Stimulated activated CD8-positive, alpha-beta memory T cell treated with anti-CD3 and anti-CD28 coated beads, Interleukin-4, amount 100 ng/mL, for 1 hour (primary cell): ENCODE data around the gene PELI2.

ENCODE experiments used
- DNase-seq, 2 donors: peaks; one replicate each; pipeline ENCODE4 v3.0.0-alpha.2; 2020; ENCODE audit warnings: low read depth in 2 of 2, low spot score in 1 of 2

PELI2 gene

DNA sequence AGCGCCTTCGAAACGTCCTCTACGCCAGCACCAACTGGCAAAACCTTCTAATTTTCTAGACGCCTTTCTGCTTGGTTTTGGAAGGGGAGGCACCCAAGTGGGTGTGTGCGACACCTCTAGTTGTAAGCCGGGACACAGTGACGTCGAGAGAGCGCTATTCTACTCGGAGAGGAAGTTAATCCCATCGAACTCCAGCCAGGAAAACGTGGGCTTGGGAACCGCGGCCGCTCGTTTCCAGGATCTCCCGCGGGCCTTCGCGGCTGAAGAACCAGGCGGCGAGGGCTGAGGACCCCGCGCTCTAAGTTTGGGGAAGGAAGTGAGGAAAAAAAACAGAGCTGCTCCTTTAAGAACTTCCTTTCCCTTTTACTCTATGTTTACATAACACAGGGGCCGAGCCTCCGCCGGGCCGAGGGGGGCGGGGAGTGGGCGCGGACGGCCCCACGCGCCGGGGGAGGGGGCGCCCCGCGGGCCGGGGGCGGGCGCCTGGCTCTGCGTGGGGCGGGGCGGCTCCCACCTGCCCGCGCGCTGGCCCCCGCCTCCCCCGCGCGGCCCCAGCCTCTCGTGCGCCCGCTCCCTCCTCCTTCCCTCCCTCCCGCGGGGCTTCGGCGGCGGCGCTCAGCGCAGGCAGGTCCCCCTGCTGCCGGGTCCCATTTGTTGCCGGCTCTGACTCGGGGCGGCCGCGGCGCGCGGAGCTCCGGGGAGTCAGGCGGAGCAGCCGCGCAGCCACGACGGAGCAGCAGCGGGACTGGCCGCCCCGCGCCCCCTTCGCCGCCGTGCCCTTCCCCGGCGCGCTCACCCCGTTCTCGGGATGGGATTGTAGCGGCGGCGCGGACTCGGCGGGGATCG lies at the start of gene PELI2:
Gene PELI2, plus strand, starts transcription at position 647 of the 846 bp plus-strand sequence. CDS start 250 bp downstream, outside the sequence.
- DNase-seq: peak; percentile 53 to 57

DNA sequence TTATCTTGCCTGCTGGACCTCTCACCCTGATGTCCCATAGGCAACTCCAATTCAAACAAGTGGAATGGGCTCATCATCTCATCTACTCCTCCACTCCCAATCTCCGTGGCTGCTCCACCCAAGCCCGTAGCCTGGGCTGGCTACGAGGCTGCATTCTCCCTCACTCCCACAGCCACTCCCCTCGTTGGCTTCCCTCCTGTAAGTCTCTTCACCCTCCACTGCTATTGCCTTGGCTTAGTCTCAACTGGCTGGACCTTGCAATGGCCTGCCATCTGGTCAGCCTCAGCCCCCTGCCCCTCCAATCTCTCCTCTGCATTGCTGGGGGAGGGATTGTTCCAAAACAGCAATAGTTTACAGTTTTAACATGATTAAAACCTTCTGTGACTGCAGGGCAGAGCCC lies 44.4 kb upstream of the PELI2 start:
- no peak for DNase-seq

GRCh38 chr14:56075301-56075700 lies 42.9 kb upstream of the PELI2 start:
- no peak for DNase-seq

DNA sequence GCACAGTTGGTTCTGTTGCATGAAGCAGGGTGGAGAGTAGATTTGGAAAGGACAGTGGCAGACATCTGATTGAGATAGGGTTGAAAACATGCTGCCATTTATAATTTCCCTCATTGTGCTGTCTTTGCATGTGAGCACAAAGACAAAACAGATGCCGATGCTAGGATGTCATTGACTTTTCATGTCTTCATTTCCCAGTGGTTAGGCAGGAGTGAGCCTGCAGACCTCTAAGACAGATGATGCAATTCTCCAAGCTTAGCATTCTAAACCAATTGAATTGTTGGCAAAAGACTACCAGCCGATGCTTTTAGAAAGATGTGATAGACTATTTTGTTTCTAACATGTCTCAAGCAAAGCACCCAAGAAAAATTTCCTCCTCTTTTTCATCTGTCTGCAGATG lies 37.1 kb upstream of the PELI2 start:
- no peak for DNase-seq

DNA sequence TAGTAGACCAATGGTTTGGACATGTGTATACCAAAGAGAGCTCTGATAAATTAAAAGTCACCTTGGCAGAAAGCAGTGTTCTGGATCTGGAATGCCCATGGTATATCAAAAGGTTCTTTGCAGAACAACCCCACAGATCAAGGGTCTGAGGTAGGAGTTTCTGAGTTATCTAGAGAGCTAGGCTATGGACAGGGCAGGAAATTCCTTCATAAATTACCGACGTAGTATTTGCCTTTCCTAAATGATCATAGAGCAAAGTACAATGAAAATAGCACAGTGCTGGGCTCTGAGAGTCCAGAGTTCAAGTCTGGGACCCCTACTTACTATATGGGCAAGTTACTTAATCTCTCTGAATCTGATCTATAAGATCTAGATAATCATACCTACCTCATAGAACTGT lies 35.3 kb upstream of the PELI2 start:
- no peak for DNase-seq

GRCh38 chr14:56085471-56085870 lies 32.7 kb upstream of the PELI2 start:
- DNase-seq: no peak

DNA sequence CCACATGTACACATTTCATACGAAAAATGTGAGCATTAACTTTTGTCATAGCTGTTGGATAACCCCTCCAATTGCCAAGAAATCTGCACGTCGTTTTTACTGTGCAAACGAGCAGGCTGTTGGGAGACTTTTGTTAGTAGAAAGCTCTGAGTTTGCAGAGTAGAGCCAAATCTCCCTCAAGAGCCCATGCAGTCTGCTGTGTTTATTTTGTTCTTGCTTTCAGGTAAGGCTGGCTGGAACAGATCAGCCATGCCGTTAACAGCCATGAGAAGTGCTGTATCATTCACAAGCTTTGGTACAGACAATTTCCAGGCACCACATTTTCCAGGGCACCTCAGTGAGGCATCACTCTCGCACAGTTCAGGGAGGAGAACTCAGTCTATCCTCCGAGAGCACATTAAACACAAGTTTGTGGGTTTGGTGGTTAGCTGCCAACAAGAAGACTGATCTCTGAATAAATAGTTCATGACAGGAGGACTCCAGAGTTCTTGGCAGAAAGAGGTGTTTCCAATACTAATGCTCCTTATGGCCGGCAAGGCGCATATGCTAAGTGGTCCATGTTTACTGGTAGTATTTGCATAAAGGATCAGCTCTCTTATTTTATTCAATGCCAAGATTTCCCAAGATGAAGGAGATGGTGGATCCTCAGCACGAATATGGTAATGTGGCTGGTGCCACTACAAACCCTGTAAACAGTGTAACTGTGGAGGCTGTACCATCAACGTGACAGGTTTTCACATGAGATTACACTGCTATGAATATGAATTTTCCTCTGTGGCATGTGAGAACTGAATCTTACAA lies 30.3 kb upstream of the PELI2 start:
- no peak for DNase-seq

- DNase-seq: no peak
These were observed 29.3 kb upstream of the PELI2 start for GRCh38 chr14:56088941-56089340.

DNA sequence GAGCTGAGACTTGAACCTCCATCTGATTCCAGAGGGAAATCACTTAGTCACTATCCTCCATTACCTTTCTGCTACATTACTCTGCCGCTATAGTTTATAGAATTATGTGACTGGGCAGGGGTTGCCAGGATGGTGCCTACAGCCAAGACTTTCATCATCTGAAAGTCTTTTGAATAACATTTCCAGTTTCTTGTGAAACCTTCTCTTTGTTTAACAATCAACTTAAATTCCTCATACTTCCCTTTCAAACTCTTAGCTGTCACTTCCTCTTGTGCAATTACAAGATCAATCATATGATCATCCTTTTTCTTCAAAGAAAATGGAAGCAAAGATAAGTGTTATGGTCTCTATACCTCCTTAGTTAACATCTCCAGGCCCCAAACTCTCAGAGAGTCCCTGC lies 25.4 kb upstream of the PELI2 start:
- no peak for DNase-seq

- no peak for DNase-seq
These were observed 24.1 kb upstream of the PELI2 start for GRCh38 chr14:56094076-56094475.

- DNase-seq: no peak
These were observed 20.2 kb upstream of the PELI2 start for GRCh38 chr14:56098021-56098420.

DNA sequence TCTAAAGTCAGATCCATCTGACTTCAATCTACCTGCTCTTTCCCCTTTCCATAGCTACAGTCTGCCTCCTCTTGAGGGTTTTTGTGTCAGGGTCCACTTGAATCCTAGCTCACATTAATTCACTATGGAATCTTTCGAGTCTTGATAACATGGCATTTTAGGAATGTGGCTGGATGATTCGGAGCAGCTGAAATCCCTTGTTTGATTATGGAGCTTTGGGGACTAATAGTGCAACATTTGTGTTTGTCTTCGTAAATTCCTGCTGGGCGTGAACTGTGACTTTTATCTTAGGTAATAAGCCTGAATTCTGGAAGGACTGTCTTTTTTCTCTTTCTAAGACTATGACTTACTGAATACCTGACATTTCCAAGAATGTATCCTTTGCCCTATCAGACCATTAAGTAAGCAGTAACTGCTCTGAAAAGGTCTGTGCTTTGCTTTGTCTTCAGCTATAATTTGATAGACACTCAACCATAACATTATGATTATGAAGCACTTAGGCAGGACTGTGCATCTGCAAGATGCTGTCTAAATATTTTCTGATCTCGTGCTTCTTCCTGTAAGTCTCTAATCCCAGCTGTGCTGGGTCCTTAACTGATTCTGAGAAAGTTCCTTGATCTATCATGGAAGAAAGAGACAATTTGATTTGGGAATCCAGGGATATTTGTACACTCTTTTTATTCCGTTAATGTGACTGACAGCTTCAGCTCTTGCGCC lies 19.0 kb upstream of the PELI2 start:
- no peak for DNase-seq

DNA sequence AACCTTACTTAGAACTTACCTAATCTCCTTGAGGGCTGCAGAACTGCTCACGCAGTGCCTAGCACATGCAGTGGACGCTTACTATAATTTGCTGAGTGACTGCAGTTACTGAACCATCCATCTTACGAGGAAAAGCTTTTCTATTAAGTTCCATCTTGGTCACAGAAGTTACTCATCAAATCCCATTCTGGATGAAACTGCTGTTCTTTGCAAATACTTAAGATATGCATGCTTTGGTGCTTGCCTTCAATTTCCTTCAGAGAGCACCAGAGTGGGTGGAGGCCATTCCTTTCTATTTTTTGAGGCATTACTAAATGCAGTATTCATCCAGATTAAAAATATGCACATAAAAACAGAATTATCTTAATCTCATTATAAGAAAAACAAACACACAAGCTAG lies 17.7 kb upstream of the PELI2 start:
- DNase-seq: no peak

DNA sequence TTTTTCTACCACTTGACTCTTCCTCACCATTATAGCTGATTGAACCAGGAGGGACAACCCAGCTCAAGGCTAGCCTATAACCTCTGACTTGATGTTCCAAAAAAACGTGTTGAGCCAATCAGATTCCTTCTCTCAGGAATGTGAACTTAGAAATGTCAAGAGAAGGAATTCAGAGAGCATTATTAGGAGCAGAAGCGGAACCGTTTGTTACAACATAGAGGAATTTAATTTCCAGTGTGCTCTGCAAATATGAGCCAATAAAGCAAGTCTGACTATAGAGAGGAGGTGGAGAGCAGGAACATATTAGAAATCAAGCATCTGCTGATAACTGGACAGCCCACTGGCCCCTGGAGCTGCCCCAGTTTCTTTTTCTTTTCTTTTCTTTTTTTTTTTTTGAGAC lies 15.3 kb upstream of the PELI2 start:
- DNase-seq: no peak

DNA sequence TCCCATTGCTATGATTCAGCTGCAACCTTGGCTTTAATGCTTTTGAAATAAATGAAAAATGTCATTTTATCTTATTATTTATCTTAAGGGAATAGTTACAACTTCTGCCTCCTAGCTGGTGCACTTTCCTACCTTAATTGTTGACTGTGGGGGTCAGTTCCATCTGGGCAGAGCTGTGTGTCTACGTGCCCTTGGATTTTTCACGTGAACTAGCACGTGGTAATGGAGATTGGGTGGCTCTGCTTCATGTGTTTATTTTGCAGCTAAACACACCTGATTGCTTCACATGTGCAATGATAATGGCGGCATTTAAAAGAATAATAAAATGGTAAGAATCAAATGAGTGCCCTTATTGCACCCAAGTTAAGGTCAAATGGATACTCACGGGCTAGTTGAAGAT lies 10.6 kb upstream of the PELI2 start:
- DNase-seq: no peak

DNA sequence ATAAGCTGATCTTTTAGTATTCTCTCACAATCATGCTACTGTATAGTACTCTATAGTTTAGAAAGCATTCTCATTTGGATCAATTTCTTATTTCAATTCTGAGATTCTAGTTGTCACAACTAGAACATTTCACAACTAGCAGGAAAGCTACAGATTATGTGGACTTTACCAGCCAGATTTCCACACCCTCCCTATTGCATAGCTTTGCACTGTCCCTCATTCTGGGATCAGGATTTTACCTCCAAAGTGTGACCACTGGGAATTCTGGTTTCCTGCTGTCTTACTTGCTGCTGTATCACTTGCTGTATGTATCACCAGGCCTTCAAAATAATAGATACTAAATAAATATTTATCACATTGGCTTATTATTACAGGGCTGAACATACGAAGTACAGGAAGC lies 10.2 kb upstream of the PELI2 start:
- no peak for DNase-seq

- DNase-seq: no peak
These were observed 5.4 kb upstream of the PELI2 start for GRCh38 chr14:56112781-56113180.

DNA sequence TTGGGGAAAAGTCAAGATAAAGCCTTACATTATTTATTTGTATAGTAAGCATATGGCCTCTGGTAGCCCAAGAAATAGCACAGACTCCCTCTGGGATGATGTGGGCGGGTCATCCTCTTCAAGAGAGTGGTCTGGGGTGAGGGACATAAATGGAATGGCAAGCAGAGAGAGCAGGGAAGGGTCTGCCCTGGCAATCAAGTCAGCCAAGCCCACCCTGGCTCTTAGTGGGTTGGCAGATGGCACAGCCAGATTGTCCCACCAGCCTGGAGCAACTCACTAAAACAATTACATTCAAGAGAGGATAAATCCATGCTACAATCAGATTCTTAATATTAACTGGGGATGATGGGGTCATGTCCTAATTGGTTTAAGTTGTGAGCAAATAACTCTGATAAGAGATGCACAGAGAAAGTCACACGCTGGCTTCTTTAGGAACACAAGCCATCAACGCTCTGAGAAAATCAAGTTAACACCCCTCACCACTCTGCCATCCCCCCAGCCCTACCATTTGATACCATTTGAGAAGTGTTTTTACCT lies 2.8 kb upstream of the PELI2 start:
- DNase-seq: no peak

DNA sequence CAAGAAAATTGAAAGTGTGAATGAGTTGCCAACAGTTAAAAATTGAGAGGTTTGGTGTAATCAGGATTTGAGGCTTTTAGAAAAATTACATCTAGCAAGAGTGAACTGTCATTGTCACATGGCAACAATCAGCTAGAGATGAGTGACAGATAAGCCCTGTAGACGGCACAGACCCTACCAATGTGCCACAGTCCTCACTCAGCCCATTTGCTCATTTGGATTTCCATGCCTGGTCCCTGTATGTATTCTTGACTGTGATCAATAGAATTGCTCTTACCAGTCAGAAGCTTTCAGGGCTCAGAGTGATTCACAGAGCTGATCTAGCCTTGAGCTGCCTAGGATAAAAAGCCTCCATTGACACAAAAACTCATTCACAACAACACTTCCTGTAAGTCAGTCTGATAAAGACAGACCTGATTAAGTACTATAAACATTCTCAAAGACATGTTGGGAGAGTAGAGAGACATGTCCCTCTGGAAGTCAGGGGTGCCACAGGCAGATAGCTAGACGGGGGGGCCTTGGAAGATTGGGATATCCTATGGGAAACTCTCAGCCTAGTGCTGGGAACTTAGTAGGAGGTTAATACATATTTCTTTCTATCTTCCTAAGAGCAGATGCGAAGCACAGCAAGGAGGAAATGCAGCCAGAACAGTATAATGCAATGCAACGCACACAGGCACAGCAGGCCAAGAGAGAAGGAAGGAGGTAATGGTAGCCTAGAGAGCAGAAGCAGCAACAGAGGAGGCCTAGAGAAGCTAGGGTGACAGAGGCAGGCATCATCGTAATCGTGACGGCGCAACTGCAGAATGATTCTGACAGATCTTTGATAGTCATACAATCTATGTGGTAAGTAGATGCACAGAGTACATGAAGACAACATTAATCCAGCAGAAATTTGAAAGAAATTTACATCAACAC lies 2.0 kb upstream of the PELI2 start:
- no peak for DNase-seq

DNA sequence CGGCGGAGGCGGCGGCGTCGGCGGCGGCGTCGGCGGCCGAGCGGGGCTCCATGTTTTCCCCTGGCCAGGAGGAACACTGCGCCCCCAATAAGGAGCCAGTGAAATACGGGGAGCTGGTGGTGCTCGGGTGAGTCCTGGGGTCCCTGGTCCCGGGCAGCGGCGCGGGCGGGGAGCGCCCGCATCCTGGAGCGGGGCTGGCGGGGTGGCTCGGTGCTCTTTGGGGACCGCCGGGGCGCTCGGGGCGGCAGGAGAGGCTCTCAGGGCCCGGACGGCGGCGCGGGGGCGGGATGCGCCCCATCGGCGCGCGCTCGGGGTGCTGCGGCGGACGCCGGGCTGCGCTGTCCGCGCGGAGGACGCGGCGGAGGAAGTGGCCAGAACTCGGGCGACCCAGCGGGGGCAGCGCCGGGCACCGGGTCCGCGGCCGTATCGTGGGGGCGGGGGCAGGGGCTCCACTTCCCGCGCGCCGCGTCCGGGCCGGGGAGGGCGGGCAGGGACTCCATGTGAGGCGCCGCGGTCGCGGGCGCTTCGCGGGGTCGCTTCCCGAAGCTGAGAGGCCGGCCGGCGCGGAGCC lies 485 bp downstream of the PELI2 start:
- no peak for DNase-seq
